Small intestine (tissue), 7 donors: ENCODE data around the gene GRID2. TPM values are rescaled to one million over a fixed set of nuclear protein-coding genes. Genes with fewer than 3 reads are reported as not detected.
A peak's percentile ranks its signal among the peaks of the same experiment; 100 is the strongest.

Experiments used
- DNase-seq, 2 donors: peaks; one replicate each; pipeline versions ENCODE4 v3.0.0 to v3.0.0-alpha.2; 2013
- FAIRE-seq: peaks from 2 replicates; lab custom pipeline; 2012; peaks lifted over from hg19 to GRCh38; lab: Jason Lieb, UNC
- H3K27ac ChIP-seq, 3 donors: one replicate each; pipeline ENCODE4 v1.5.1; 2013; ENCODE audit warnings: low read length in 2 of 3, mild to moderate bottlenecking in 2 of 3, control low read depth in 1 of 3, inconsistent platforms in 1 of 3, low read depth in 1 of 3, moderate library complexity in 1 of 3
- H3K27me3 ChIP-seq, 3 donors: one replicate each; pipeline ENCODE4 v1.6.1; 2013; ENCODE audit warnings: low read length in 3 of 3, inconsistent platforms in 1 of 3; ENCODE audit not compliant: control insufficient read depth in 3 of 3, insufficient read depth in 3 of 3
- H3K36me3 ChIP-seq, 3 donors: one replicate each; pipeline ENCODE4 v1.6.1; 2013; ENCODE audit warnings: low read length in 3 of 3, inconsistent platforms in 1 of 3, low read depth in 1 of 3, mild to moderate bottlenecking in 1 of 3, moderate library complexity in 1 of 3; ENCODE audit not compliant: control insufficient read depth in 3 of 3, insufficient read depth in 2 of 3
- H3K4me1 ChIP-seq, 3 donors: one replicate each; pipeline ENCODE4 v1.6.1; 2013; ENCODE audit warnings: low read length in 2 of 3, inconsistent platforms in 1 of 3, low read depth in 1 of 3, mild to moderate bottlenecking in 1 of 3, moderate library complexity in 1 of 3; ENCODE audit not compliant: control insufficient read depth in 3 of 3, insufficient read depth in 2 of 3
- H3K4me3 ChIP-seq, 3 donors: one replicate each; pipeline ENCODE4 v1.5.1; 2013; ENCODE audit warnings: low read length in 3 of 3, control low read depth in 1 of 3, inconsistent platforms in 1 of 3, low read depth in 1 of 3, mild to moderate bottlenecking in 1 of 3, moderate library complexity in 1 of 3
- H3K9me3 ChIP-seq, 2 donors: one replicate each; pipeline ENCODE4 v1.6.1; 2013; ENCODE audit warnings: low read depth in 1 of 2, low read length in 1 of 2; ENCODE audit not compliant: control insufficient read depth in 2 of 2, insufficient read depth in 1 of 2
- whole genome bisulfite sequencing, 3 donors: extraction: QIAGEN DNeasy Blood & Tissue Kit; methylation state at CpG; one replicate each; pipeline ENCODE4 v1.1.7; 2013; 5-methylcytosine and 5-hydroxymethylcytosine counted together
- polyA plus RNA-seq, 4 donors: library from polyadenylated mRNA; stranded (reverse) in 3 of 4; unstranded in 1 of 4; fragments of 200-250 nt in 3 of 4; fragments of 120-200 nt in 1 of 4; gene quantifications; one replicate each; pipeline versions ENCODE4 v1.2.1 to v1.2.3, GENCODE V29; 2013
- donor health status: healthy with polysubstance abuse.
- donor health status: control.
- donor health status: control.
- donor health status: Bipolar disorder and iron deficiency.
- donor health status: healthy.

GRID2 gene
- polyA plus RNA-seq, 4 donors: 0.06 to 0.27 (median 0.21) TPM; not detected in 1

DNA sequence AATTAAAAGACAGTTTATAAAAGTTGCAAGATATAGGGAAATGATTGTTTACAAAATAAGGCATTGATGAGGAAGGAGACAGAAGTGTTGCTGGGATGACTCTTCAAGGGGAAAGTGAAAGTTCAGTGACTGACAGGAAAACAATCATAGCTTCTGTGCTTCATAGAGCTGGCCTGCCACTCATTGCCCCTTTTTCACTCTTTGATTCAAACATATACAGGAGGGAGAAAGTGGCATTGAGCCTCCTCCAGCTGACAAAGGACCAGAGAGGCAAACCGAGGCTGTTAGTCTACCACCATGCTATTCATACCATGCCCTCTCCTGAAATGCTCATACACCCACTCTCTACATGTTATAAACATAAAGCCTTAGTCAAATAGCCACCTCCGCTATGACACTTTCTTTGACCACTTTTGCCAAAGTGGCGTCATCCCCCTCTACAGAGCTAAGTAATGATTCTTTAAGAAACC lies 1445.6 kb downstream of the GRID2 start:
- Histone ChIP-seq H3K9me3 (no peaks in the 10 kb centered on the region), H3K36me3 (no peaks in the 10 kb centered on the region), H3K4me3 (no peak overlapping the region), H3K27me3 (no peaks in the 10 kb centered on the region), H3K27ac (no peak overlapping the region), H3K4me1 (peaks cover 0 to 6% (median 0%) of the 10 kb centered on the region in 3 donors)
- DNase-seq (peak in 1 of 2 donors; percentile 32), FAIRE-seq (no peak)
- WGBS, 3 donors: 60 to 77% (median 63%) methylated on average over 3 of the region's 3 CpGs

- H3K4me3 ChIP-seq: no peak overlapping the region
- no peaks in the 10 kb centered on the region for H3K27me3 ChIP-seq
- no peak for DNase-seq
- no peaks in the 10 kb centered on the region for H3K36me3 ChIP-seq
- 68 to 86% (median 69%) methylated on average over 3 of the region's 3 CpGs for WGBS, 3 donors
- H3K27ac ChIP-seq: no peak overlapping the region
- H3K9me3 ChIP-seq: no peaks in the 10 kb centered on the region
- H3K4me1 ChIP-seq: peaks cover 0 to 3% (median 0%) of the 10 kb centered on the region in 3 donors
- FAIRE-seq: no peak
Measured at GRCh38 chr4:93751411-93751810, 1447.6 kb downstream of the GRID2 start.

DNA sequence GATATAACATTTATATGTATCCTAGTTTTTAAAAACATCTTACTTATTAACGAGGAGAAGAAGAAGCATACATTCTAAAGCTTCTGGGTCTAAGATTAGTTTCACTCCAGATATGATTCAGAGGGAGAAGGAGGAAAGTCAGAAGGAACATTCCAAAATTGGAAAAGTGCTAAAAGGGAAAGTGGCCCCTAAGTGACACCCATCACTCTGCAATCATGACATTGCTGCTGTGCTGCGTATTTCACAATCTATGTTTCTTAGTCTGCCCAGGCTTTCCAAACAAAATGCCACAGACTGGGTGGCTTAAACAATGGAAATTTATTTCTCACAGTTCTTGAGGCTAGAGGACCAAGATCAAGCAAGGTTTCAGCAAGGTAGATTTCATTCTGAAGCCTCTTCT lies 1452.3 kb downstream of the GRID2 start:
- H3K27ac ChIP-seq: no peak overlapping the region
- no peaks in the 10 kb centered on the region for H3K9me3 ChIP-seq
- H3K4me1 ChIP-seq: peaks cover 3 to 10% (median 3%) of the 10 kb centered on the region in 3 donors
- H3K4me3 ChIP-seq: no peak overlapping the region
- FAIRE-seq: no peak
- H3K27me3 ChIP-seq: no peaks in the 10 kb centered on the region
- no peak for DNase-seq
- 88 to 90% (median 89%) methylated on average over 2 of the region's 2 CpGs for WGBS, 3 donors
- H3K36me3 ChIP-seq: no peaks in the 10 kb centered on the region

DNA sequence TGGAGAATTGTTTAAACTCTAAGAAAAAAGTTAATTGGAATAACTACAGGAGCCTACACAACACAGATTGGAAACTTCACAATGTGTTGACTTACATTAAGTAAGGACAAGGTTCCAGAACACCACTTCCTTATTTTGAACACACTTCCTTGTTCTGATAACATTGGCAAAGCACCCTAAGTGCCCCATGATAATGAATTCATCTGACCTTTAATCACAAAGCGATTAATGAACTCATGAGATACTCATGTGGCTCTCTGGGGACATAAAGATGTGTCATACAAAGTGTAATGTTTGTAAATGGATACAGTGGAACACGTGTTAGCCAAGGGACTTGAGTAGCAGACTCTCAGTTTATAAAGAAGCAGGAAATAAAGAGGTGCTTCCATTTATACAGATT lies 1455.7 kb downstream of the GRID2 start:
- H3K9me3 ChIP-seq: no peaks in the 10 kb centered on the region
- no peak overlapping the region for H3K4me3 ChIP-seq
- H3K4me1 ChIP-seq: peaks cover 3 to 10% (median 3%) of the 10 kb centered on the region in 3 donors
- no peaks in the 10 kb centered on the region for H3K27me3 ChIP-seq
- H3K27ac ChIP-seq: peak overlapping the region in 2 of 3 donors; percentile 81 to 88
- FAIRE-seq (peak; percentile 97), DNase-seq (peak; percentile 82 to 99)
- WGBS, 3 donors: 7 to 28% (median 17%) methylated on average over 2 of the region's 2 CpGs
- no peaks in the 10 kb centered on the region for H3K36me3 ChIP-seq

- no peaks in the 10 kb centered on the region for H3K9me3 ChIP-seq
- H3K27ac ChIP-seq: peak overlapping the region in 2 of 3 donors; percentile 81 to 88
- peaks cover 3 to 10% (median 3%) of the 10 kb centered on the region in 3 donors for H3K4me1 ChIP-seq
- H3K36me3 ChIP-seq: no peaks in the 10 kb centered on the region
- no peak overlapping the region for H3K4me3 ChIP-seq
- no peak for FAIRE-seq
- no peak for DNase-seq
- H3K27me3 ChIP-seq: no peaks in the 10 kb centered on the region
- 87 to 95% (median 88%) methylated on average over 2 of the region's 2 CpGs for WGBS, 3 donors
Measured at GRCh38 chr4:93760284-93760683, 1456.5 kb downstream of the GRID2 start.

DNA sequence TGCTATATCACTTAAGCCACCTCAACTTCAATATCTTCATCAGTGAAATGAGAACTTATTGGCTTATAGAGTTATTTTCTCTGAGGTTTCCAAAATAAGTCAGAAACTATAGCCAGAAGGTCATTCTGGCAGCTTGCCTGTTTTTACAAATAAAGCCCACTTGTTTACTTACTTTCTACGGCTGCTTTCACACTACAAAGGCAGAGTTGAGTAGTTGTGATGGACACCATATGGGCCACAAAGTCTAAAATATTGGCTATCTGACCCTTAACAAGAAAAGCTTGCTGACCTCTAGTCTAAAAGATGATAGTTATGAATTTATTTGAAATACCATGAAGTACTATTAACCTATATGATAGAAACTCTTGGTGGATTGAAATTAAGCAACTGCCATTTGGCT lies 1457.5 kb downstream of the GRID2 start:
- Histone ChIP-seq H3K4me1 (peaks cover 3 to 10% (median 3%) of the 10 kb centered on the region in 3 donors), H3K27me3 (no peaks in the 10 kb centered on the region), H3K4me3 (no peak overlapping the region), H3K27ac (no peak overlapping the region), H3K36me3 (no peaks in the 10 kb centered on the region), H3K9me3 (no peaks in the 10 kb centered on the region)
- 57 to 89% (median 69%) methylated on average over 1 of the region's 1 CpG for WGBS, 3 donors
- no peak for DNase-seq
- no peak for FAIRE-seq

DNA sequence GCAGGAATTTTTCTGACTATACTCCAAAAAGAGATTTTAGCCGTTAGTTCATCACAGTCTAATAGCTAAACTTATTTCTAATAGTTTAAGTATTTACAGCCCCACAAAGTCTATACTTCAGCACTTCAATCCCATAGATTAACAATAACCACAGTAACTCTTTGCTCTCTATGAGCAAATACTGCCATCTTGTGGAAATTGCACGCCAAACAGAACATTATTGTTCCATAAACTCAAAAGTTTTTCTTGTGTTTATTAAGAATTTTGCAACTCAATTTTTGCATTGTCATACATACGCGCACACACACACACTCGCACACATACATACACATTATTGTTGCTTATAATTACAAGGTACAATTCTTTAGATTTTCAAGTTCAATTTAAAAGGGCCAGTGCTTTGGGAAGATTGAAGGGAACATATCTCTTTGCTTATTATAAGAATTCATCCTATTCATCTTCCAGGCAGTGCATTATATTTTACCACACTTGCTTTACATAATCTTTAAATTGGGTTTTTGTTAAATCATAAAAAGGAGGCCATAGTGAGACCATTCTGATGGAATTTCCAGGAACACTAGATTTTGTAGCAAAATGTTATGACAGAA lies 1461.0 kb downstream of the GRID2 start:
- no peak overlapping the region for H3K27ac ChIP-seq
- H3K4me1 ChIP-seq: peaks cover 1 to 4% (median 3%) of the 10 kb centered on the region in 3 donors
- H3K27me3 ChIP-seq: no peaks in the 10 kb centered on the region
- FAIRE-seq: peak; percentile 49
- H3K36me3 ChIP-seq: no peaks in the 10 kb centered on the region
- DNase-seq: peak; percentile 67 to 68
- 0 to 3% (median 3%) methylated on average over 5 of the region's 5 CpGs for WGBS, 3 donors
- no peak overlapping the region for H3K4me3 ChIP-seq
- no peaks in the 10 kb centered on the region for H3K9me3 ChIP-seq

- no peak overlapping the region for H3K27ac ChIP-seq
- WGBS, 3 donors: 72 to 80% (median 74%) methylated on average over 5 of the region's 5 CpGs
- DNase-seq (no peak), FAIRE-seq (no peak)
- no peaks in the 10 kb centered on the region for H3K4me1 ChIP-seq
- no peaks in the 10 kb centered on the region for H3K36me3 ChIP-seq
- H3K4me3 ChIP-seq: no peak overlapping the region
- no peaks in the 10 kb centered on the region for H3K9me3 ChIP-seq
- H3K27me3 ChIP-seq: no peaks in the 10 kb centered on the region
Measured at GRCh38 chr4:93767917-93768316, 1464.2 kb downstream of the GRID2 start.
